Ishikawa (cell line): ENCODE measurements around the gene MYL12B.

Experiments
- CEBPB ChIP-seq: IDR thresholded peaks from 2 replicates; pipeline ENCODE4 v1.6.1; 2012
- CREB1 ChIP-seq: IDR thresholded peaks from 2 replicates; pipeline ENCODE4 v1.6.1; 2012; ENCODE audit warnings: low read depth
- EGR1 ChIP-seq: IDR thresholded peaks from 2 replicates; pipeline ENCODE4 v1.6.1; 2012
- EP300 ChIP-seq: IDR thresholded peaks from 2 replicates; pipeline ENCODE4 v1.6.1; 2012; ENCODE audit warnings: borderline replicate concordance
- FOXM1 ChIP-seq: IDR thresholded peaks from 2 replicates; pipeline ENCODE4 v1.6.1; 2012; ENCODE audit warnings: low read depth, borderline replicate concordance
- MAX ChIP-seq: IDR thresholded peaks from 2 replicates; pipeline ENCODE4 v1.6.1; 2012
- NFIC ChIP-seq: IDR thresholded peaks from 2 replicates; pipeline ENCODE4 v1.6.1; 2012
- RAD21 ChIP-seq: IDR thresholded peaks from 2 replicates; pipeline ENCODE4 v1.6.1; 2012; ENCODE audit warnings: low read depth
- REST ChIP-seq: IDR thresholded peaks from 2 replicates; pipeline ENCODE4 v1.6.1; 2012; ENCODE audit warnings: low read depth, mild to moderate bottlenecking
- TAF1 ChIP-seq: IDR thresholded peaks from 2 replicates; pipeline ENCODE4 v1.6.1; 2012; ENCODE audit warnings: low read depth, mild to moderate bottlenecking
- TCF12 ChIP-seq: IDR thresholded peaks from 2 replicates; pipeline ENCODE4 v1.6.1; 2012; ENCODE audit warnings: low read depth
- TEAD4 ChIP-seq: IDR thresholded peaks from 2 replicates; pipeline ENCODE4 v1.6.1; 2012
- USF1 ChIP-seq: IDR thresholded peaks from 2 replicates; pipeline ENCODE4 v1.6.1; 2012
- YY1 ChIP-seq: IDR thresholded peaks from 2 replicates; pipeline ENCODE4 v1.6.1; 2012; ENCODE audit warnings: low read depth
- ZBTB7A ChIP-seq: IDR thresholded peaks from 2 replicates; pipeline ENCODE4 v1.6.1; 2012; ENCODE audit warnings: low read depth

The MYL12B gene

GRCh38 chr18:3251249-3251962, 10.5 kb upstream of the MYL12B start:
- TF ChIP-seq CEBPB: no peak
- no peak for TF ChIP-seq TAF1
- no peak for TF ChIP-seq EGR1
- no peak for TF ChIP-seq TCF12
- no peak for TF ChIP-seq TEAD4
- no peak for TF ChIP-seq RAD21
- TF ChIP-seq USF1: no peak

GRCh38 chr18:3251963-3252277, 10.0 kb upstream of the MYL12B start:
- TF ChIP-seq YY1 (no peak), ZBTB7A (no peak), TEAD4 (no peak), RAD21 (no peak), USF1 (no peak), CEBPB (no peak), TAF1 (no peak), CREB1 (no peak), TCF12 (no peak)

- TF ChIP-seq EP300 (no peak), CEBPB (no peak), CREB1 (no peak), YY1 (no peak), FOXM1 (no peak), MAX (no peak), TEAD4 (no peak), REST (no peak), TAF1 (no peak), USF1 (no peak), ZBTB7A (no peak), EGR1 (no peak), RAD21 (no peak), NFIC (no peak), TCF12 (no peak)
Measured at GRCh38 chr18:3252843-3253242, 9.1 kb upstream of the MYL12B start.

GRCh38 chr18:3254725-3255124, 7.2 kb upstream of the MYL12B start:
- no peak for TF ChIP-seq CEBPB
- TF ChIP-seq USF1: no peak
- no peak for TF ChIP-seq ZBTB7A
- no peak for TF ChIP-seq TCF12
- no peak for TF ChIP-seq RAD21
- TF ChIP-seq TAF1: no peak
- TF ChIP-seq NFIC: no peak

GRCh38 chr18:3255611-3256165, 6.2 kb upstream of the MYL12B start:
- no peak for TF ChIP-seq TAF1
- no peak for TF ChIP-seq REST
- no peak for TF ChIP-seq EP300
- no peak for TF ChIP-seq EGR1
